GM18870 (cell line): ENCODE data around the gene ADPRM.

Experiments
- ATAC-seq: cut with Tn5 transposase; IDR thresholded peaks from one replicate; pipeline ENCODE4 v1.9.1; 2021; ENCODE audit warnings: moderate library complexity; ENCODE audit not compliant: unreplicated experiment

Gene ADPRM

GRCh38 chr17:10738521-10739258, 41.3 kb downstream of the ADPRM start:
- ATAC-seq, result no peak

- ATAC-seq, result no peak
These were observed 42.0 kb downstream of the ADPRM start for GRCh38 chr17:10739386-10739785.

- no peak for ATAC-seq
These were observed 44.2 kb downstream of the ADPRM start for GRCh38 chr17:10741416-10742135.

GRCh38 chr17:10742431-10742830, 45.0 kb downstream of the ADPRM start:
- no peak for ATAC-seq

GRCh38 chr17:10743316-10744009, 46.1 kb downstream of the ADPRM start:
- ATAC-seq, result no peak

- no peak for ATAC-seq
These were observed 47.2 kb downstream of the ADPRM start for GRCh38 chr17:10744501-10745000.

- no peak for ATAC-seq
These were observed 47.8 kb downstream of the ADPRM start for GRCh38 chr17:10745231-10745630.

GRCh38 chr17:10748531-10749181, 51.3 kb downstream of the ADPRM start:
- no peak for ATAC-seq

GRCh38 chr17:10750210-10750609, 52.8 kb downstream of the ADPRM start:
- no peak for ATAC-seq

GRCh38 chr17:10751563-10751962, 54.2 kb downstream of the ADPRM start:
- ATAC-seq, result no peak

GRCh38 chr17:10752696-10753095, 55.3 kb downstream of the ADPRM start:
- ATAC-seq, result no peak

GRCh38 chr17:10754109-10754508, 56.7 kb downstream of the ADPRM start:
- ATAC-seq, result no peak

GRCh38 chr17:10754861-10755591, 57.6 kb downstream of the ADPRM start:
- no peak for ATAC-seq

GRCh38 chr17:10755592-10756127, 58.3 kb downstream of the ADPRM start:
- no peak for ATAC-seq

GRCh38 chr17:10756185-10756584, 58.8 kb downstream of the ADPRM start:
- ATAC-seq, result no peak

- ATAC-seq, result no peak
These were observed 59.2 kb downstream of the ADPRM start for GRCh38 chr17:10756619-10757018.

- ATAC-seq, result no peak
These were observed 59.7 kb downstream of the ADPRM start for GRCh38 chr17:10757067-10757466.

GRCh38 chr17:10757647-10758046, 60.3 kb downstream of the ADPRM start:
- ATAC-seq, result no peak

- no peak for ATAC-seq
These were observed 60.7 kb downstream of the ADPRM start for GRCh38 chr17:10758062-10758461.
